ENCODE data around the gene FNDC3B.

GRCh38 chr3:172136330-172136729 lies 97.0 kb downstream of the FNDC3B start:
- no peak for TF ChIP-seq CTCF (conservative IDR thresholded peaks at IDR 0.05; ENCODE audit: low read length)
- TF ChIP-seq EZH2phosphoT487 (IDR thresholded peaks at IDR 0.05; ENCODE audit: borderline replicate concordance), result no peak

Measured in Loucy (cell line).